Measurements from ENCODE around the gene OLIG2.
A peak's percentile ranks its signal among the peaks of the same experiment; 100 is the strongest.

Gene OLIG2

DNA sequence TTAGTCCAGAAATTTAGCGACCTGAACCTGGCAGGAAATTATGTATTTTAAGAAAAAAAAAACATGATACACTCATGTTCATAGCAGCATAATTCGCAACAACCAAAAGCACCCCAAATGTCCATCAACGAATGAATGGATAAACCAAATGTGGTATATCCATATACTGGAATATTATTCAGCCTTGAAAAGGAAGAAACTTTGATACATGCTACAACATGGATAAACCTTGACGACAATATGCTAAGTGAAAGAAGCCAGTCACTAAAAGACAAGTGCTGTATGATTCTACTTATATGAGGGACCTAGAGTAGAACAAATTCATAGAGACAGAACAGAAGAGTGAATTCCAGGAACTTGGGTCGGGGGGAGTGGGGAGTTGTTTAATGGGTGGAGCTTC, 43.5 kb downstream of the OLIG2 start:
- DNase-seq = no peak

DNA sequence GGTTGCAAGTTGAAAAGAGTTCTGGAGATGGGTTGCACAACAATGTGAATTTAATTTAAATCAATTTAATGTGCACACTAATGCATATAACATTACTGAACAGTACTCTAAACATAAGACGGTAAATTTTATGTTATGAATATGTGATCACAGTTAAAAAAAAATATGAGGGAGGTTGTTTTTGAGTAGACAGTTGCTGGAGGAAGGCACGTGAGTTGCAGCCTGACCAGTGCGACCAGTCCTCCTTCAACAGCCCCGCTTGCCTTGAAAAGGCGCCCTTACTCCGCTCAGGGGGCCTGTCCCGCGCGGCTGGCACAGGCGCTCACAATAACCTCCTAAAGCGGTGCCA, 43.9 kb downstream of the OLIG2 start:
- no peak for DNase-seq

DNA sequence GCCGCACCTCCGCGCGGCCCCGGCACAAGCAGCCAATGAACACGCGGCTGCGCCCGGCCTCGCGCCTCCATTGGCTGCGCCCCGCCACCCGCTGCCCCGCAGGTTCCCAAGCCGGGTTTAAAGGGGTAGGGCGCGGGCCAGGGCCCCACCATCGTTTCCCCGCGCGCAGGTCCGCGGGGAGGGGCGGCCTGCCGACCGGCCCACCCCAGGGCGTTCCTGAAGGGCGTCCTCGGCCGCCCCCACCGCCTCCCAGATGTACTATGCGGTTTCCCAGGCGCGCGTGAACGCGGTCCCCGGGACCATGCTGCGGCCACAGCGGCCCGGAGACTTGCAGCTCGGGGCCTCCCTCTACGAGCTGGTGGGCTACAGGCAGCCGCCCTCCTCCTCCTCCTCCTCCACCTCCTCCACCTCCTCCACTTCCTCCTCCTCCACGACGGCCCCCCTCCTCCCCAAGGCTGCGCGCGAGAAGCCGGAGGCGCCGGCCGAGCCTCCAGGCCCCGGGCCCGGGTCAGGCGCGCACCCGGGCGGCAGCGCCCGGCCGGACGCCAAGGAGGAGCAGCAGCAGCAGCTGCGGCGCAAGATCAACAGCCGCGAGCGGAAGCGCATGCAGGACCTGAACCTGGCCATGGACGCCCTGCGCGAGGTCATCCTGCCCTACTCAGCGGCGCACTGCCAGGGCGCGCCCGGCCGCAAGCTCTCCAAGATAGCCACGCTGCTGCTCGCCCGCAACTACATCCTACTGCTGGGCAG, 44.4 kb downstream of the OLIG2 start, which contains the start of gene OLIG1:
TSS of gene OLIG1 (plus strand) at position 148 of the 750 bp plus-strand sequence. CDS start at position 254, 106 bp downstream.
- DNase-seq = no peak

DNA sequence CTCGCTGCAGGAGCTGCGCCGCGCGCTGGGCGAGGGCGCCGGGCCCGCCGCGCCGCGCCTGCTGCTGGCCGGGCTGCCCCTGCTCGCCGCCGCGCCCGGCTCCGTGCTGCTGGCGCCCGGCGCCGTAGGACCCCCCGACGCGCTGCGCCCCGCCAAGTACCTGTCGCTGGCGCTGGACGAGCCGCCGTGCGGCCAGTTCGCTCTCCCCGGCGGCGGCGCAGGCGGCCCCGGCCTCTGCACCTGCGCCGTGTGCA, 44.9 kb downstream of the OLIG2 start:
- no peak for DNase-seq

DNA sequence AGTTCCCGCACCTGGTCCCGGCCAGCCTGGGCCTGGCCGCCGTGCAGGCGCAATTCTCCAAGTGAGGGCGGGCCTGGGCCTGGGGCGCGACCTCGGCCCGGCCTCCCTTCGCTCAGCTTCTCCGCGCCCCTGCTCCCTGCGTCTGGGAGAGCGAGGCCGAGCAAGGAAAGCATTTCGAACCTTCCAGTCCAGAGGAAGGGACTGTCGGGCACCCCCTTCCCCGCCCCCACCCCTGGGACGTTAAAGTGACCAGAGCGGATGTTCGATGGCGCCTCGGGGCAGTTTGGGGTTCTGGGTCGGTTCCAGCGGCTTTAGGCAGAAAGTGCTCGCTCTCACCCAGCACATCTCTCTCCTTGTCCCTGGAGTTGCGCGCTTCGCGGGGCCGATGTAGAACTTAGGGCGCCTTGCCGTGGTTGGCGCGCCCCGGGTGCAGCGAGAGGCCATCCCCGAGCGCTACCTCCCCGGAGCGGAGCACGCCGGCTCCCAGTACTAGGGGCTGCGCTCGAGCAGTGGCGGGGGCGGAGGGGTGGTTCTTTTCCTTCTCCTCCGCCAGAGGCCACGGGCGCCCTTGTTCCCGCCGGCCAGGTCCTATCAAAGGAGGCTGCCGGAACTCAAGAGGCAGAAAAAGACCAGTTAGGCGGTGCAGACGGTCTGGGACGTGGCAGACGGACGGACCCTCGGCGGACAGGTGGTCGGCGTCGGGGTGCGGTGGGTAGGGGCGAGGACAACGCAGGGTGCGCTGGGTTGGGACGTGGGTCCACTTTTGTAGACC, 45.4 kb downstream of the OLIG2 start:
- no peak for DNase-seq

DNA sequence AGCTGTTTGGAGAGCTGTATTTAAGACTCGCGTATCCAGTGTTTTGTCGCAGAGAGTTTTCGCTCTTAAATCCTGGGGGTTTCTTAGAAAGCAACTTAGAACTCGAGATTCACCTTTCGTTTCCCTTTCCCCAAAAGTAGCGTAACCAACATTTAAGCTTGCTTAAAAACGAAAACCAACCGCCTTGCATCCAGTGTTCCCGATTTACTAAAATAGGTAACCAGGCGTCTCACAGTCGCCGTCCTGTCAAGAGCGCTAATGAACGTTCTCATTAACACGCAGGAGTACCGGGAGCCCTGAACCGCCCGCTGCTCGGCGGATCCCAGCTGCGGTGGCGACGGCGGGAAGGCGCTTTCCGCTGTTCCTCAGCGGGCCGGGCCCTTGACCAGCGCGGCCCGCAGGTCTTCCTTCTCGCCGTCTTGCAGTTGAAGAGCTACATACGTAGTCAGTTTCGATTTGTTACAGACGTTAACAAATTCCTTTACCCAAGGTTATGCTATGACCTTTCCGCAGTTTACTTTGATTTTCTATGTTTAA, 46.1 kb downstream of the OLIG2 start:
- DNase-seq = no peak

DNA sequence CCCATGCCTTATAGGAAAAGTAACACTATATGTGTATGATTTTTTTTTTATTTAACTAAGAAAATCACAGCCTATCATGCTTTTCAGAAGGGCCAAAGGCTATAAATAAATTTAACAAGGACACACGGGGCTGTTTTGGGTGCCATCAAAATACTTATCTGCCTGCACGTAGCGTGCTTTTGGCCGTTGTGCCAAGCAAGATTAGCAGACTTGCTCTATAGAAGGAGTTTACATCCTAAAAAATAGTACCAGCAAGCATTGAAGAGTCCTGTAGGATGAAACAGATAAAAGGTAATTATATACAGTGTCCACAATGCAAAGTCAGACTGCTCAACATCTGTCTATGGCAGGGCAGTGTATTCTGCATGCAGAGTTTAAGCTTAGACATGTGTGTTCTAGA, 47.9 kb downstream of the OLIG2 start:
- no peak for DNase-seq

DNA sequence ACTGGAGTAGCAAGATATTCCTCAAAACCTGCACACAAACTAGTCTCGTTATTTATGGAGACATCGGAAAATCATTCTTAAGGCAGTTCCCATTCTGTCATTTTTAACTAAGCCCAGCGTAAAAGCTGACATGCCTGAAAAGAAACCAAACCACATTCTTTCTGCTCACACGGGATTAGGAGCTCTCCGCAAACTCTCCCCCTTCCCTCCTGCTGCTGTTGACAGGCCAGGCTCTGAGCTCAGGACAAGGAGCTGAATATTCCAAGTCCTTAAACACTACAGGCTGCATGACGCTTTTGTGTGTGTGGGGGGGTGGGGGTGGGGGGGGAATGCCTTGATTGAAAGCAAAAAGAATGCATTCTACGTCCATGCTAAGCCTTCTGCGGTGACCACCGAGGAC, 49.4 kb downstream of the OLIG2 start:
- peak; percentile 31 for DNase-seq

DNA sequence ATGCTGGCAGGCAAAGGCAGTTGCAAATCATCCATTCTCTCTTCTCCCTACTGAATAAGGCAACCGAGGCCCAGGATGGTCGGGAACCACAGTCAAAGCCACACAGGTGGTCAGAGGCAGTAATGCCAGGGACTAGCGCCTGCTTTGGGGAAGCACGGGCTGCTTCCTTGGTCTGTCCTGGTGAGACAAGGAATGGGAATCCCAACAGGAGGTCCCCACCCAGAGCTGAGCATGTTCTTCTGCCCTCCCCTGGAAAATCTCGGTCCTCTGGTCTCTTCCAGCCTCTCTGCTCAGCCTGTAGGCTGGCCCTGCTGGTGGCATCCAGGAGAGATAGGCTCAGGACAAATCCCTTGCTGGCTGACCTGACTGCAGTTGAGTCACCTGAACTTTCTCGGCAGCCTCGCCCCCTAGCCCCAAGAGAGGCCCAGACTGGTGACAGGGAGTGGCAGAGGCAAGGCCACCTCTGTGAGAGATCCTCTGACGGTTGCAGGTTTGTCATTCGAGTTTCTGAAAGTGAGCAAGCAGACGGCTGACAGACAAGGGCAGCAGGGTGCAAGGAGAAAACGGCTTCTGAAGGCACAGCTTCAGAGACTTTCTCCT, 50.0 kb downstream of the OLIG2 start:
- no peak for DNase-seq

DNA sequence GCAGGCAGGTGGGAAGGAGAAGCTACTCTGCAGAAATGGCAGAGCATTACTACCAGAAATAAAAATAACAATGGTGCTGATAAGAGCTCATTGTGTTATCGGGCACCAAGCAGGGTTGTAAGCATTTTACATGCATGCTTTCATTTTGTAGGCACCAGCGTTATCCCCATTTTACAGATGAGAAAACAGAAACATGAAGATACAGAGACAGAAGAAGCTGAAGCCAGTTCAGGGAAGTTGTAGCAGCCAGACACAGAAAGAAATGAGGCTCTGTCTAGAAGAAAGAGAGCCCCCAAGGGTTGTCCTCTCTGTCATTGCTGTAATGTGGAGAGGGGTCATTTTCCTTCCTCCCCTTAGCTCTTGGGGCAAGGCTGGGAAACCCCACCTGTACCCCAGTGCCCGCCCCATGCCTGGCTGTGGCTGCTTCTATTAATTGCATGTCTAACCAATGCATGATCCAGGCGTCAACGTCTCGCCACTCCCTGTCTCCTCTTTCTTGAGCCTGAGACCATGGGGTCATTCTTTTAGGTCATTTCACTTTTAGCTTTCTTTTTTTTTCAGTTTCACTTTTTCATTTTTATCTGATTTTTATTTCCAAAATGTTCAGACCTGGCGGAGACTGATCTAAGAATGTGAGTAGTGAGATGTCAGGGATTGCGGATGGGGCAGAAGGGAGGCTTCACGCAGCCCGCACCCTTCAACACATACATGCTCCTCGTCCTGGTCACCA, 51.0 kb downstream of the OLIG2 start:
- no peak for DNase-seq

Measured in fibroblast of upper back skin (primary cell).